GM19455 (cell line): ENCODE data around the gene OSBP2.

ENCODE experiments used
- ATAC-seq: cut with Tn5 transposase; IDR thresholded peaks from one replicate; pipeline ENCODE4 v1.9.1; 2021; ENCODE audit not compliant: unreplicated experiment

Gene OSBP2

DNA sequence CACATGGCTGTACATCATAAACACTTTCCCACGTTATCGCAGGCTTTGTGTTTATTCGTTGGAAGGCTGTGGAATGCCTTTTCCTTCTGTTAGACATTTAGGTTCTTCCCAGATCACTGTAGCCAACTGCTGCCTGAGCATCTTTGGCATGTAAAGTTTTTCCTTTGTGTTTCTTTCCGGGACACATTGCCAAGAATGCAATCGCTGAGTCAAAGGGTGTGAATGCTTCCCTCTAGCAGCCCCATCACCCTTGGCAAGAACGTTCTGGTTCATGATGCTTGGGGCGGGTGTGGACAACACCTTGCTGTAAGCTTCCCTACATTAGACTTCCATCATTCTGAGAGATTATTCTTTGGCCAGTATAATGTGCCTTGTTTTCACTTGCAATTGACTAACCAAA, 136.2 kb downstream of the OSBP2 start:
- no peak for ATAC-seq

DNA sequence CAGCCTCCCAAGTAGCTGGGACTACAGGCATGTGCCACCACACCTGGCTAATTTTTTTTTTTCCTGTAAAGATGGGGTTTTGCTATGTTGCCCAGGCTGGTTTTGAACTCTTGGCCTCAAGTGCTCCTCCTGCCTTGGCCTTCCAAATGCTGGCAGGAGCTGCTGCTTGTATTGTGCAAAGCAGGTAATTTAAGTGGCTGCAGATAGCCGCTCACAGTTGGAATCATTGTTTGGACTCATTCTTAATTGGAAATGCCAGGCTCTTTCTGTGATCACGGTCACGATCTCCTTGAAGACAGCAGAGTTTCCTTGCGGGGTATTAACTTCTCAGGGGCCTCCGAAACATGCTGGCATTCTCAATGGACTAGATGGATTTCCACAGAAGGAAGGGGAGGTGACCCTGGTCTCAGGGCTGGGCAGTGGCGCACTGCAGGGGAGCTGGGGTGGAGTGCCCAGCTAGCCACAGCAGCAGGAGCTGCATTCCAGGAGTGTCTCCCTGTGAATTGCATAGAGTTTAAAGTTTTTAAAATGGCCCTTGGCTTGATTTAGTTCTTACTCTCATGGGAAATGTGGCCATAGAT, 137.8 kb downstream of the OSBP2 start:
- no peak for ATAC-seq

DNA sequence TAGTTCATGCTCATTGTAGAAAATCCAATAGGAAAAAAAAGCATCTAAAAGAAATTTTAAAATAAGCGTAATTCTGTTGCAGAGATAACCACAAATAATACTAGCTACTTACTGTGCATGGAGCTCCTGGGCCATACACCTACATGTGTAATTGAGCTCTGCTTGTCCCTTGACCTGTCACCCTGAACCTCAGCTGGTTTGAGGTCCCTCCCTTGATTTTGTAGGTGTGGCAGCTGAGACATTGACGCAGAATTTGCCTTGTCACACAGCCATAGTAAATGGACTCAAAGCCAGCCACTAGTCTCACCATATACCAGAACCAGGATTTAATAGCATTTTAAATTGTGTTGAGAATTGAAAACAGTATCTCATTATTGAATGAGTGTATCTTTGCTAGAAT, 138.6 kb downstream of the OSBP2 start:
- ATAC-seq, result no peak

DNA sequence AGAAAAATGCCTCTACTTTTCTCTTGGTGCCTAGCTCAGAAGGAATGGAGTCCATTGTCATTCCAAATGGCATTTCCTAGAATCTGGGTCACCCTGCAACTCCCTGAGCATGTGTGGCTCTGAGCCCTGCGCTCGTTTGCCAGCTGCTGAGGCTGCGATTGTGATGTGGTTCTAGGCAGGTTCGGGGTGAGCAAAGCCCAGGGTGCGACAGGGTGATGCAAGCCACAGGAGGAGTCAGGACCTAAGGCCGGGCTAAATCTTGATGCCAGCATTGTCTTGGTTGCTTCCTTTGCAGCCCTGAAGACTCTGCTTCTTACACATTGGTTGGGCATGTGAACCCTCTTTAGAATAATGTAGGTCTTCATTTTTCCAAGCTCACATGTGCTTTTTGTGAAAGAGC, 142.9 kb downstream of the OSBP2 start:
- ATAC-seq, result no peak

DNA sequence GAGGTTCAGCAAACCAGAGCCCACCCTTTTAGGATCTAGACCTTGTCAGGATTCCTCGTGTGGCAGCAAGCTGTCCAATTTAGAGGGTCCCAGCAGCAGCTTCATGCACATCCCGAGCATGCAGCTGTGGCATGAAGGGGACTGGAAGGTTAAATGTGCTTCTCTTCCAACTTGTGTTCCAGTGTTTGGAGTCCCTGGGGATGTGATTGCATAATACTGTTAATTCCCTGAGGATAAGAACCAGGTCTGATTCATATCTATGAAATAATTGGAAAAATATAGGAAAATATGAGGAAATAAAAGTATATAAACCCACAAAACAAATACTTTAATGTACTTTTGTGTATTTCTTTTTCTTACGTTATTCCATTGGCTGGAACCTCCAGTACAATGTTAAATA, 143.4 kb downstream of the OSBP2 start:
- no peak for ATAC-seq

DNA sequence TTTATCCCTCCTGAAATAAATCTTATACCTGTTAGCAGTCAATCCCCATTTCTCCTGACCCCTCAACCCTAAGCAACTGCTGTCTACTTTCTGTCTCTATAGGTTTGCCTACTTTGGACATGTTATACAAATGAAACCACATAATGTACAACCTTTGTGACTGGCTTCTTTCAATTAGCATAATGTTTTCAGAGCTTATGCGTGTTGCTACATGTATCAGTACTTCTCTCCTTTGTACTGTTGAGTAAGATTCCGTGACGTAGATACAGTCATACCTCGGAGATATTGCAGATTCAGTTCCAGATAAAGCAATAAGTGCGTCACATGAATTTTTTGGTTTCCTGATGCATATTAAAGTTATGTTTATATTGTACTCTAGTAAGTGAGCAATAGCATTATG, 146.6 kb downstream of the OSBP2 start:
- ATAC-seq, result no peak

DNA sequence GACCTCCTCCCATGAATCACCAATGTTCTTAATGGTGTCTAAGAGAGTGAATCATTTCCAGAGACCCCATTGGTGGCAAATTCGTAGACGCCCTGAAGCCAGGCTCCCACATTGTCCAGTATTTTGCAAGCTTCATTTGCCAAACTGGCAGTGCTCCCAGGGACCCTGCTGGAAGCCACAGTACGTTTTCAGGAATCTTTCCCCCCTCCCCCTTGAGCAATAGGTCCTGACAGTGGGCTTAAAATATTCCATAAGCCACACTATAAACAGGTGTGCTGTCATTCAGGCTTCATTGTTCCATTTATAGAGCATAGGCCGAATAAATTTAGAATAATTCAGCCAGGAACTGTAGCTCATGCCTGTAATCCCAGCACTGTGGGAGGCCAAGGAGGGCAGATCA, 148.6 kb downstream of the OSBP2 start:
- ATAC-seq, result no peak

DNA sequence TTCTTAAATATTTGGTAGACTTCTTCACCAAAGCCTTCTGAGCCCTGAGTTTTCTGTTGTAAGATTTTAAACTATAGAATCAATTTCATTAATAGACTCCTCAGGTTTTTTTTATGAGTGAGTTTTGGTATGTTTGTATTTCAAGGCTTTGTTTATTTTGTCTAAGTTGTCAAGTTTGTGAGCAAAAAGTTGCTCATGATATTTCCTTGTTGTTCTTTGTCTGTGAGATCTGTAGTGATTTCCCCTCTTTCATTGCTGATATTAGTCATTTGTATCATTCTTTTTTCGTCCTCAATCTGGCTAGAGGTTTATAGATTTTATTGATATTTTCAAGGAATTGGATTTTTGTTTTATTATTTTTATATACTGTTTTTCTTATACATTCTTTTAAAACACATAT, 152.9 kb downstream of the OSBP2 start:
- ATAC-seq, result no peak

DNA sequence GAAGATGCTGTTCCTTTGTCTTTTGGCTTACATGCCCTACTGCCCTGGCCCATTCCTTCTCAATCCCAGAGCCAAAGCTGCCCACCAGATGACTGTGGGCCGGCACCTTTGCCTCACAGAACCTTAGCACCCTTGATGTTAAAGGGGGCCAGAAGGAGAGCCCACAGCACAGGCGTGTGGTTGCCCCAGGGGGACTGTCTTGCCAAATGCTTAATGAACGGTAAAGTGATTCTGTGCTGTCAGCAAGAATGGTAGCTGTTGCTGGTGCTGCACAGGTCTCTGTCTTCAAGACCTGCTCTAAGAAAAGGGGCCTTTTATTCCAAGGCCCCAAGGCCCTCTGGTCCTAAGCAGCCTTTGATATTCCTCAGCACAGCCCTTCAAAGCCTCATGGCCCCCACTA, 160.6 kb downstream of the OSBP2 start:
- ATAC-seq, result no peak

DNA sequence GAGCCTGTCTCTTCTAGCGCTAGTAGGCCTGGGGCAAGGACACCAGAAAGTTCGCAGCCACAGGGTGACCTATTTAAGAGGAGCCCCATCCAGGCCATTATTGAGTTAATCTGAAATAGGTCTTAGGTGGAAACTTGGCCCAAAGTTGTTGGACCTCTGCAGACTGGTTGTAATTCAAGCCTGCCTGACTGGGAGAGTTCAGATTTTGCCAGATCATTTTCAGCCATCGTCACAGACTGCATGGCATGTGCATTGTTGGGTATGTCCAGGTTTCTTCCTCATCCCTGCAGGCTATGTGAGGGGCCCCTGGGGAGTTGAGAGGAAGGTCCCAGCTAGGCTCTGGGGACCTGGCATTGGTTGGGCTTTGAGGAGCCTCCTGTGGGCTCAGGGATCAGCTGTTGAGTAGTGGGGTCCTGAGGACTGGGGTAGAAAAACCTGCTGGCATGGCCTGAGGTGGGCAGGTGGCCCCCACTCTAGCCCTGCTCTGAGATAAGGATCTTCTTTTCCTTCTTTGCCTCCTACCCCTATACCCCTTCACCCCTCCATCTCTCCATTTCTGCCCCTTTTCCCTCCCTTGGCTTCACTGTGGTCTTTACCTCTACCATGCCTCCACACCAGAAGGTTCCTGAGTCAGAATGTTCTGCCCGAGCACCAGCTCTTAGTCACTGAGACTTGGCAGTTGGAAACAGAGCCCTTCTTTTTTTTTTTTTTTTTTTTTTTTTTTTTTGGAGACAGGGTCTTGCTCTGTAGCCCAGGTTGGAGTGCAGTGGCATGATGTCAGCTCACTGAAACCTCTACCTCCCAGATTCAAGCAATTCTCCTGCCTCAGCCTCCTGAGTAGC, 161.2 kb downstream of the OSBP2 start:
- no peak for ATAC-seq

DNA sequence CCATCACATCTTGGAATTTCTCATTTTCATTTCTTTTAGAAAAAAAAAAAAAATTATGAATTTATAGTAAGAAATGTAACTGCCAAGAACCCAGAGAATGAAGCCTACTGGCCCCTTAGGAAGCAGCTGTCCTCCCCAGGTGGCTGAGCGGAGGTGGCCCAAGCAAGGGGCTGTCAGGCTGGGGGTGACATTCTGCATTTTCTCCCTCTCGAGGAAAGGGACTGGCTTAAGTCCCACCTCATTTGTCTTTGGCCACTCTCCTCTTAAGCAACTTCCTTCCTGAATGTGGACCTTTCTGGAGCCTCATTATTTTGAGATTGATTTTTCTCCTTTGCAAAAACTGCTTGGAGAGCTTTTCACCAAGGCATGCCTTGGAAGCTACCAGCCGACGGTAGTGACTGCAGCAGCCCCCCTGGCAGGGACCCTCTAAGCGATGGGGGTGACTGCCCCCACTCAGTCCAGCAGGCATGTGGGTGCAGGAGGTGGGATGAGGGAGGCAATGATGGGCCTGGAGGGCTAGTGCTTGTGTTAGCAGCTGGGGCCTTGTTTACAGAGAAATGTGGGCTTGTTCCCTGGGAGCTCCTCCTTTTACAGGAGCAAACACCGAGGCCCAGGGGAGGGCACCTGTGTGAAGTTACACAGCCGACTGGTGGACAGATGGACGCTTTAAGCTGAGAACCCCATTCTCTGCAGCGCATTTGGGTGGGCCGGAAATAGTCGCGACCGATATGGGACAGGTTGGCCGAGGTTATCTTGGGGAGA, 162.2 kb downstream of the OSBP2 start:
- ATAC-seq, result no peak

DNA sequence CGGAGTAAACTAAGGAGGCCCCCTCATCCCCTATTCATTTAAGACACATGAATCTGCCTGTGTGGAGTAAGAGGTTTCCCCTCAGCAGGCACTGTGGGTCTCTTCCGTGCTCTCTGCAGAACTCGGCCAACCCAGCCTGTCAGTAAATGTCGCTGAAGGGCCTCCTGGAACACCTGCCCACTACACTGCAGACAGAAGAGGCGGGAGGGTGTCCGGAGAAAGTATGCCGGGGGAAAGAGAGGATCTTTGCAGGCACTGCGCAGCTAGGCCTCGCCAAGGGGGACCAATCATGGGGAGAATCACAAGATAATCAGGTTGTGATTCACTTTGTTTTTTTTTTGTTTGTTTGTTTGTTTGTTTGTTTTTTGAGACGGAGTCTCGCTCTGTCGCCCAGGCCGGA, 163.1 kb downstream of the OSBP2 start:
- ATAC-seq, result no peak

DNA sequence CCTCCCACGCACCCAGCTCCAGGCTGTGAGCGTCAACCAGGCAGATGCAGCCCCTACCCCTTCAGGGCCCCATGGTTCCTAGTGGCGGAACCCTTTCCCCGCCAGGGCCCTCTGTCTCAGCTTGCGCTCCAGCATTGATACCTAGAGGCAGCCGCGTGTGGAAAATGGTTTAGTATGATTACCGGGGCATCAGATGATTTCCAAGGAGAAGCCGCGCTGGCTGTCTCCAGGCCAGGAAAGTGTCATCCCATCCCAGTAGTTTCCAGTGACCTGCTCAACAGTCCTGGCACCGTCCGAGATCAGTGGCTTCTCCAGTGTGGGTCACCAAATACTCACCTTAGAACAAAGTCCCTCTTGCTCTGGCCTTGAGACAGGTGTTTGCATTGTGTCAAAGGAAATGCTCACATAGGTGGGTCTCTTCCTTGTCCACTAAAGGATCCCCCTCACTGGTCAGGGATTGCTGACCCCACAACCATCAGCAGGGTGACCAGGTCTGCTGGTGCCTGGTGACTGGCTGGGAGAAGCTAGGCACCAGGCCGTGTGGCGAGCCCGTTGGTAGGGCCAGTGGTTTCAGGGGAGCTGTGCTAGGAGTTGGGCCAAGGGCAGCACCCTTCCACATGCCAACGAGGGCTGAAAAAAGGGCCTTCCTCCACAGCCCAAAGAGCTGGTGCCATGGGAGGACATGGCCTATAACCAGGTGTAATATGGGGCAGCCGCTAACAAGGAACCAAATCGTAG, 164.5 kb downstream of the OSBP2 start:
- ATAC-seq, result no peak

DNA sequence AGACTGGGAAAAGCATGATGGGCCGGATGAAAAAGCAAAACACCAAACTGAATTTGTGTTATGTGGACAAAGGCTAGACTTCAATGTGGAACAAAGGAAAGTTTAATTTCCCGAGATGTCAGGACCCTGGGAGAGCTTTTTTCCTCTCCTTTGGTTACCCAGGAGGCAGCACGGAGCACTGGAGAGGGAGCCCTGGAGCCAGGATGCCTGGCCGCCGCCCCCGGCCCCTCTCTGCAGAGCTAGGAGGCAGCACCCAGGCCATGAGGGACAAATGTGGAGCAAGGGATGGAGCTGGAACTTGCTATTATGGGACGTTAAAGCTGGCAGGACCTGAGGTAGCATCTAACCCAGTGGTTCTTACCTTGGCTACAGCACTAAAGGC, 165.0 kb downstream of the OSBP2 start:
- no peak for ATAC-seq

DNA sequence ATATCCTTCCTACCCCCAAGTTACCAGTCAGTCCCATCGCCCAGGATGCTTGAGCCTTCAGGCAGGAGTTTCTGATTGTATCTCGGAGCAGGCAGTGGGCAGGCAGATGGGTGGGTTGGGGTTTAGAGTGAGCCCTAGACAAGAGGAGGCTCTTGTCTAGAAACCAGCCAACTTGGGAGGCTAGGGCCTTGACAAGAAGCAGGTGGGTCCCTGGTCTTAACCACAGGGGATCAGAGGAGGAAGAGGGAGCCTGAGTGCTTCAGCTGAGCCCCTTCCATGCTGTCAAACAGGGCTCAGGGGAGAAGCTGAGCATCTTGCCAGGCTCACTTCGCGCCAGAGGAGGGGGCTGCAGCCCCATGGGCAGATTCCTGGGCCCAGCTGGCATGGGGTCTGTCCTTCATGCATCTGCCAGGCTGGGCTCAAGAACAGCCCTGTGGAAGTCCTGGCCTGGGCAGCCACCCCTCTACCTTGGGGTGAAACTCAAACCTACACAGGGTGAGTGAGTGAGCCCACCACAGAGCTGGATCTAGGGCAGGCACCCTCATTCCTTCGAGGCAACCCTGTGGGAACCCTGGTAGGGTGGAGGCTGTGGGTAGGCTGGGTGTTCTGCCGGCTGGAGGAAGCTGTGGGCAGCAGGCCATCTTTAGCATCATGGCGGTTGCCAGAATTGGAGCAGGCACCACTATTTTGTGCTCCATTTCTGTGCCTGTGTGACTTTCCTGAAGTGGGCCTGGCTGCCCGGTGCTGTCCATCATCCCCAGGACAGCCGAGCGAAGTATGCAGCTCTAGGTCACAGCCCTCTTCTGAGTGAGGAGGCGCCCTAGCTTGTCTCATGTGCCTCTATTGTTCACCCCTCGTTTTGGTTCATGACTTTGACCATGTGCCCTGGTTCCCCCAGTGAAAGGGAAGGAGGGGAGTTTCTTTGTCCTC, 165.8 kb downstream of the OSBP2 start:
- ATAC-seq, result no peak

DNA sequence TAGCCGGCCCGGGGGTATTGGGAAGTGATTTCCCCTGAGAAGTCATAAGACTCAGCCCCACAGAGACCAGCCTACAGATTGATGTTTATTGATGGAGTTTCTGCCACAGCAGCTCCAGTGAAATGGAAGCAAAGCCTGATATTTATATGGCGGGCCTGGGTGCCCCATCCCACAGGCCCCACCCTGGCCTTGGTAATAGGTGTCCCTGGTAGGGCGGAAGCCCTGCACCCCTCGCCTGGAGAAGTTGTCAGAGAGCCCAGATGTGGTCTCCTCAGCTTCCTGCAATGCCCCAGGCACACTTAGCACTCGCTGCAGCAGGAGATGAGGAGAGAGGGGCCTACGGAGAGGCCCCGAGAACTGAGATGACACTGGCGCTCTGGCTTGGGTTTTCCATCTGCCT, 166.5 kb downstream of the OSBP2 start:
- no peak for ATAC-seq

DNA sequence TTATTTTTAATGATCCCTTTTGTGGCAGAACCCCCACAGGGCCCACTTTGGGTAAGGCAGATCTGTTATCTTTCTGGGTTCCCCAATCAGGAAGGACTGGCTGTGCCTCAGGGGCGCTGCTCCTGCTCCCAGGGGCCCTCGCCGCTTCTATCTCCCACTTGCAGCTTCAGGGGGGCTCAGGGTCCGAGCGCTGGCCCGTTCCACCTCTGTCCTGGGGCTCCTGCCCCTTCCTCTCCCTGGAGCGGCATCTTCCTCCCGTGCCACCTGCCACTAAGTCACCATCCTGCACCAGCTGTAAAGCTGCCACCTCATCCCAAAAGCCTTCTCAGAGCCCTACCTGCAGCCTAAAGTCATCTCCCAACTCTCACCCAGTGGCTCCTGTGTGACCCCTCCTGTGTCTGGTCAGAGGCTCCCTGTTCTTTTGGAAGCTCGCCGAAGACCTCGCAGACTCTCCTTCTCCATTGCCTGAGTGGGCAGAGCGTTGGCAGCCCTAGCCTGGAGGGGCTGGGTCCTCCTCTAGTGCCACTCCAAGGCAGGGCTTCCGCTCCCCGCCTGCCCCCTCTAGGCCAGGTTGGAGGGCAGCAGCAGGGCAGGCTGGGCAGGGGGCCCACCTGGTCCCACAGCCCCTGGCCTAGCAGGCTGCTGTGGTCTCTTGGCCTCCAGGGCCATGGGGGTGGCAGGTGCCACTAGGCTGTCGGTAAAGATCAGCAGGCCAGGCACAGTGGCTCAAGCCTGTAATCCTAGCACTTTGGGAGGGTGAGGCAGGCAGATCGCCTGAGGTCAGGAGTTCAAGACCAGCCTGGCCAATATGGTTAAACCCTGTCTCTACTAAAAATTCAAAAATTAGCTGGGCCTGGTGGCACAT, 167.2 kb downstream of the OSBP2 start:
- ATAC-seq, result no peak

DNA sequence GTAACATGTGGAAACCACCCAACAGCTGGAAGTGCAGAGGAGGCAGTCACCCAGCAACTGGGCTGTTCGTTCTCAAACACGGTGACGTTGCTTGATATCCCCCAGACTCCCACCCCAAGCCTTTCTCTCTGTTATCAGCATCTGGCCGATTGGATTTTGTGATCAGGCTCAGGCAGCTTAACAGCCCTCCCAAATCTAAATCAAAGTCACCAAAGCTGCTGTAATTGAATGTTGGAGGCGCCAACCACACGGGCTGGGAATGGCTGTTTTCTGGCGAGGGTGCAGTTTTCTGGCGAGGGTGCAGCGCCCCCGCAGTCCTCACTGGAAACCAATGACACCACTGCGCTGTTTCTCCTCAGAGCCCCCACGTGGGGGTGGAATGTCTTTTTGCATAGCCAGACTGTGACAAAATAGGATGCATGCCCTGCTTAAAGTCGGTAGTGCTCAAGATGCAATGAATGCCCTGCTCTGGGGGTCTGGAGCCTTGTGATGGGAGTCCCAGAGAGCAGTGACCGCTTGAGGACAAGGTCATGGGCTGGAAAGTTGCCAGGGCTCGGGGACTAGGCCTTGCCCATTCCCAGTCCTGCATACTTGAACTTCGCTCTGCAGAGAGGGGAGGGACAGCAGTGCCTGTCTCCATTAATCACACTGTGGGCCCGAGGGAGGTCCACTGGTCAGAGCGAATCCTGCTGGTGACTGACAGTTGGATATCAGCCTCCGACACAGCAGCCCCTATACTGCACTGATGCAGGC, 168.6 kb downstream of the OSBP2 start:
- ATAC-seq, result no peak
